Tibial artery (tissue), 4 donors: ENCODE results near the gene URB2.

Experiments used
- DNase-seq, 2 donors: peaks; one replicate each; pipeline ENCODE4 v3.0.0-alpha.2; 2019
- H3K27ac ChIP-seq, 2 donors: fragments of 200-600 bp; sonication (generic) in 1 of 2; 1 replicate in 1 of 2; 2 replicates in 1 of 2; pipeline ENCODE4 v1.5.1; 2018 to 2019; ENCODE audit warnings: mild to moderate bottlenecking in 1 of 2
- H3K27me3 ChIP-seq, 2 donors: fragments of 200-600 bp; sonication (generic) in 1 of 2; one replicate each; pipeline versions ENCODE4 v1.5.1 to v1.6.0; 2016 to 2019
- H3K36me3 ChIP-seq, 3 donors: fragments of 200-600 bp; sonication (generic) in 2 of 3; one replicate each; pipeline ENCODE4 v1.5.1; 2016 to 2019; ENCODE audit warnings: mild to moderate bottlenecking in 2 of 3
- H3K4me1 ChIP-seq, 4 donors: fragments of 200-600 bp; sonication (generic) in 2 of 4; 1 replicate in 3 of 4; 2 replicates in 1 of 4; pipeline ENCODE4 v1.5.1; 2016 to 2019
- H3K4me3 ChIP-seq, 2 donors: fragments of 200-600 bp; sonication (generic) in 1 of 2; 1 replicate in 1 of 2; 2 replicates in 1 of 2; pipeline ENCODE4 v1.5.1; 2018 to 2019; ENCODE audit warnings: mild to moderate bottlenecking in 2 of 2
- H3K9me3 ChIP-seq, 3 donors: fragments of 200-600 bp; sonication (generic) in 1 of 3; one replicate each; pipeline ENCODE4 v1.5.1; 2016 to 2019
- intact Hi-C: fragments of 100-400 bp; cut with DNase I; formaldehyde crosslinking; loops from one replicate; pipeline ENCODE4 v1.15.0; 2023; ENCODE audit warnings: low total_unique reads
- TF ChIP-seq, protein P1 (sequence below), 2 experiments: fragments of 200-600 bp in 1 of 2; fragments of 450-650 bp in 1 of 2; IDR thresholded peaks; one replicate each; pipeline ENCODE4 v1.5.1; 2017 to 2019; ENCODE audit warnings: antibody characterized with exemption in 2 of 2, mild to moderate bottlenecking in 1 of 2, moderate library complexity in 1 of 2

Gene URB2

DNA sequence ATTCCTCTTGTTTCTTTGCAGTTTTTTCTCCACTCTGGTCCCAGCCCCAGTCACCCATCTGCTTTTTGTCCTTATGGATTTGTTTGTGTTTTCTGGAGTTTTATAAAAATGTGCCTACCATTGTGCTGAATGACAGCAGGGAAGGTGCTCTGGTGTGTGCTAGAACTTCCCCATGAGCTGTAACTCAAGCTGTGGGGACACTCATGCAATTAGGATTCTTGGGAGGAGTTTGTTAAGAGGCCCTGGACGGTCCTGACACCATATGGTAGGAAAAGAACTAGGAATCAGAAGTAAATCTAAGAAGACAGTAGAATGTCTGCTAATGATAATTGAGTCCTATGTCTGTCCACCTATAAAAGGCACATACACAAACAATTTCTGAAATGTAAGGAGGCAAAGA lies 27.4 kb downstream of the URB2 start:
- Histone ChIP-seq H3K4me1 (no peaks in the 10 kb centered on the region), H3K4me3 (no peak overlapping the region), H3K27ac (no peak overlapping the region), H3K9me3 (no peaks in the 10 kb centered on the region), H3K27me3 (no peaks in the 10 kb centered on the region), H3K36me3 (peaks cover 30 to 85% (median 55%) of the 10 kb centered on the region in 3 donors)
- TF ChIP-seq, protein P1, sequence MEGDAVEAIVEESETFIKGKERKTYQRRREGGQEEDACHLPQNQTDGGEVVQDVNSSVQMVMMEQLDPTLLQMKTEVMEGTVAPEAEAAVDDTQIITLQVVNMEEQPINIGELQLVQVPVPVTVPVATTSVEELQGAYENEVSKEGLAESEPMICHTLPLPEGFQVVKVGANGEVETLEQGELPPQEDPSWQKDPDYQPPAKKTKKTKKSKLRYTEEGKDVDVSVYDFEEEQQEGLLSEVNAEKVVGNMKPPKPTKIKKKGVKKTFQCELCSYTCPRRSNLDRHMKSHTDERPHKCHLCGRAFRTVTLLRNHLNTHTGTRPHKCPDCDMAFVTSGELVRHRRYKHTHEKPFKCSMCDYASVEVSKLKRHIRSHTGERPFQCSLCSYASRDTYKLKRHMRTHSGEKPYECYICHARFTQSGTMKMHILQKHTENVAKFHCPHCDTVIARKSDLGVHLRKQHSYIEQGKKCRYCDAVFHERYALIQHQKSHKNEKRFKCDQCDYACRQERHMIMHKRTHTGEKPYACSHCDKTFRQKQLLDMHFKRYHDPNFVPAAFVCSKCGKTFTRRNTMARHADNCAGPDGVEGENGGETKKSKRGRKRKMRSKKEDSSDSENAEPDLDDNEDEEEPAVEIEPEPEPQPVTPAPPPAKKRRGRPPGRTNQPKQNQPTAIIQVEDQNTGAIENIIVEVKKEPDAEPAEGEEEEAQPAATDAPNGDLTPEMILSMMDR (IDR thresholded peaks at IDR 0.05) = no peak
- no peak for DNase-seq
- intact Hi-C loops = no loop called here

DNA sequence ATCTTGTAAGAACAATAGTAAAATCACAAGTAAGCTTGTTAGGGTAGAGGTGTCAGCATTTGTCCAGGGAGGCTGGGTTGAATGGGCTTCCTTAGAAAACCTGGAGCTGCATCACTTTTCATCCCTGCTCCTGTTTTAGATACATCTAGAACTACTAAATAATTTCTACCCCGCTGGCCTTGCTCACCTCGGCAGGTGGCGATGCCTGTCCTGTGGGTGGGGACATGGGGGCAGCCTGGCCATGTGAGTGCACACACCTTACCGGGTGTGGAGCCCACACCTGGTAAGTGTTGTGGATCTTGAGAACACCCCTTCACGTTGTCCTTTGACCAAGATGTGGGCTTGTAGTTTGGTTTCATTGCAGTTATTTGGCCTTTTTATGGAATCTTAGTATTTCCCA lies 29.7 kb downstream of the URB2 start:
- no peak overlapping the region for H3K27ac ChIP-seq
- H3K9me3 ChIP-seq = no peaks in the 10 kb centered on the region
- intact Hi-C loops = no loop called here
- no peaks in the 10 kb centered on the region for H3K27me3 ChIP-seq
- no peak for DNase-seq
- peaks cover 23 to 78% (median 40%) of the 10 kb centered on the region in 3 donors for H3K36me3 ChIP-seq
- no peak overlapping the region for H3K4me3 ChIP-seq
- H3K4me1 ChIP-seq = no peaks in the 10 kb centered on the region
- TF ChIP-seq, protein P1 (IDR thresholded peaks at IDR 0.05) = no peak

DNA sequence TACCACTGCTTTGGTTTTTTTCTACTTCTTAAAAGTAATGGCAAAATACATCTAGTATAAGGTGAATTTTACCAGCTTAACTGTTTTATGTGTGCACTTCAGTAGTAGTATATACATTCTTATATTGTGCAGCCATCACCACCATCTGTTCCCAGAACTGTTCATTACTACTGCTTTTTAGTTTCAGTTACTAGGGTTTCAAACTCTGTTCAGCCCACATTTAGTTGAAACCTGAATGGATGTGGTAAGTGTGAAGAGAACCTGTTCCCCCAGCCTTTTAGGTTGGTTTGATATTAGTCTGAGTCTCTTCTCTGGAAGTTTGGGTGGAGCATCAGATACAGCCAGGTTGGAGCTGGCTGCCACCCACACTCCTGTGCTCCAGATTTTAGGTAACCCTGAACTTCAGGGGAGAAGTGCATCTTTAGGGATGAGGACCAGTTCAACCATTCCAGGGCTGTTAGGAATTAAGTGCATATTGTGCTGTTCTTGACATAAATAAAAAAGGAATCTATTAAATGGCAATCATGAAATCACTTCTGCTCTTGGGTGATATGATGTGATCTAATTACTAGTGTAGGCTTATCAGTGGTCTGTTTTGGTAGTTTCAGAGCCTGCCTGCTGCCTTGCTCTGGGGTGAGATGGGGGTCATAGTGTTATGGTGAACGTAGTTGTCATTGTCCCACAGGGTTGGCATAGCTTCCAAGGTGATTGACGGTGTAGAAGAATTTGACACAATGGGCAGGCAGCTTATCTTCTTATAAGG lies 32.1 kb downstream of the URB2 start:
- Histone ChIP-seq H3K9me3 (no peaks in the 10 kb centered on the region), H3K4me1 (no peaks in the 10 kb centered on the region), H3K27me3 (no peaks in the 10 kb centered on the region), H3K4me3 (no peak overlapping the region), H3K36me3 (peaks cover 12 to 55% (median 27%) of the 10 kb centered on the region in 3 donors), H3K27ac (no peak overlapping the region)
- intact Hi-C loops = no loop called here
- DNase-seq = no peak
- TF ChIP-seq, protein P1 (IDR thresholded peaks at IDR 0.05) = no peak

DNA sequence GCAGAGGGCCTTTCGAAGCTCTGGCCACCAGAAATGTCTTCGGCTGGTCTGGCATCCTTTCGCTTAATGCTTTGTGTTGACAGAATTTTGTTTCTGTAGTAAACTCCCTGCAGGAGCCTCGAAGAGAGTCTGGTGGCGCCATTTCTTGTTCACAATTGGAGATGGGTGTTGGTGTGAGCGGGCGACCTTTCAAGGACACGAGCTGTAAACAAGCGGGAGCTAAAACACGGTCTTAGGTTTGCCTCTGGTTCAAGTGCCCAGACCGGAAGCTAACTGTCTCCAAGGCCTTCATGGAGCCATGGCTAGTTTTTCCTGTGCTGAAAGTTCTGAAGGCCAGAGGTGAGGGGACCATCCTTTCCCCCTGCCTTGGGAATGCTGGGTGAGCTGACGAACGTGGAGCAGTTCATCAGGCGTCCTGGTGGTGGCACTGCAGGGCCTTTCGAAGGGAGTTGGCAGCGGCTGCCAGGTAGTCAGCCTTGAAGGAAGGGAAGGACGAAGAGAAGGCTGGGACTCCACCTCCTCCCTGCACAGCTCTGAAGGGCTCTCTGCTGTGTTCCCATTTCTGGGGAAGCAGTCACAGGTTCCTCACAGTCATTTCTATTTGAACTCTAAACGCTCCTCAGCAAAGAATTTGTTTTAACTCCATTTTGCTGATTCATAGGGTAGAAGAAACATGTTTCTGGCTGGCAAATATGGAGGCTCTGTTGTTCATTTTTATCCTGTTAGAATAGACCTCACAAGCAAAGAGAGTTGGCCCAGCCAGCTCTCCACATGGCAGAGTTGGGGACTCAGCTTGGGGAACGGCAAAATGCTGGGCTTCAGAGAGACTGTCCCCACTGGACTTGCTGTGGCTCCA lies 35.2 kb downstream of the URB2 start:
- intact Hi-C loops = loop anchor here (2.0 to 10.0 kb wide), 2 partner anchors 414 to 650 kb away; no protein-coding TSS in a partner anchor
- H3K27me3 ChIP-seq = no peaks in the 10 kb centered on the region
- TF ChIP-seq, protein P1 (IDR thresholded peaks at IDR 0.05) = peak; percentile 92 to 95
- H3K36me3 ChIP-seq = peaks cover 8 to 27% (median 12%) of the 10 kb centered on the region in 3 donors
- peak; percentile 83 to 88 for DNase-seq
- H3K4me1 ChIP-seq = no peaks in the 10 kb centered on the region
- no peak overlapping the region for H3K4me3 ChIP-seq
- no peaks in the 10 kb centered on the region for H3K9me3 ChIP-seq
- no peak overlapping the region for H3K27ac ChIP-seq

DNA sequence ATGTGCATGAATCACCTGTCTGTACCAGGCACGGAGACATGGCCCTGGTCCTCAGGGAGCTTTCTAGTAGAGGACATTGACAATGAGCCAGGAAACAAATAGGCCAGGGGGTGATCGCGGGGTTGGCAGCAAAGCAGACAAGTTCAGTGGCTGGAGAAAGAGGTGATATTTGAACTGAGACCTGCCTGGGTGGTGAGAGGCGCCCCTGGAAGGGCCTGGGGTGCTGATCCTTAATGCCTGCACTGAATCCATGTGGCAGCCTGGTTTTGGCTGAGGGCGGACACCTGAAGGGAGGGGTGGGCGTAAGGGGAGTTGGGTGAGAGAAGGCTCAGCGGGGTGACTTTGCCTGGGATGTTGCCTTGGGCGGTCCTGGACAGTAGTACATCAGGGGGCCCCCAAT lies 35.9 kb downstream of the URB2 start:
- DNase-seq = no peak
- Histone ChIP-seq H3K4me3 (no peak overlapping the region), H3K36me3 (peaks cover 5 to 23% (median 12%) of the 10 kb centered on the region in 3 donors), H3K27me3 (no peaks in the 10 kb centered on the region), H3K27ac (no peak overlapping the region), H3K4me1 (no peaks in the 10 kb centered on the region), H3K9me3 (no peaks in the 10 kb centered on the region)
- intact Hi-C loops = loop anchor here (2.0 to 10.0 kb wide), 2 partner anchors 413 to 649 kb away; no protein-coding TSS in a partner anchor
- TF ChIP-seq, protein P1 (IDR thresholded peaks at IDR 0.05) = no peak
